Tibial artery (tissue), 4 donors: ENCODE data around the gene FAM234A.

Source experiments
- DNase-seq, 2 donors: peaks; one replicate each; pipeline ENCODE4 v3.0.0-alpha.2; 2019
- H3K27ac ChIP-seq, 2 donors: fragments of 200-600 bp; sonication (generic) in 1 of 2; 1 replicate in 1 of 2; 2 replicates in 1 of 2; pipeline ENCODE4 v1.5.1; 2018 to 2019; ENCODE audit warnings: mild to moderate bottlenecking in 1 of 2
- H3K27me3 ChIP-seq, 2 donors: fragments of 200-600 bp; sonication (generic) in 1 of 2; one replicate each; pipeline versions ENCODE4 v1.5.1 to v1.6.0; 2016 to 2019
- H3K36me3 ChIP-seq, 3 donors: fragments of 200-600 bp; sonication (generic) in 2 of 3; one replicate each; pipeline ENCODE4 v1.5.1; 2016 to 2019; ENCODE audit warnings: mild to moderate bottlenecking in 2 of 3
- H3K4me1 ChIP-seq, 4 donors: fragments of 200-600 bp; sonication (generic) in 2 of 4; 1 replicate in 3 of 4; 2 replicates in 1 of 4; pipeline ENCODE4 v1.5.1; 2016 to 2019
- H3K4me3 ChIP-seq, 2 donors: fragments of 200-600 bp; sonication (generic) in 1 of 2; 1 replicate in 1 of 2; 2 replicates in 1 of 2; pipeline ENCODE4 v1.5.1; 2018 to 2019; ENCODE audit warnings: mild to moderate bottlenecking in 2 of 2
- H3K9me3 ChIP-seq, 3 donors: fragments of 200-600 bp; sonication (generic) in 1 of 3; one replicate each; pipeline ENCODE4 v1.5.1; 2016 to 2019
- CTCF ChIP-seq, 2 experiments: fragments of 200-600 bp in 1 of 2; fragments of 450-650 bp in 1 of 2; IDR thresholded peaks; one replicate each; pipeline ENCODE4 v1.5.1; 2017 to 2019; ENCODE audit warnings: antibody characterized with exemption in 2 of 2, mild to moderate bottlenecking in 1 of 2, moderate library complexity in 1 of 2
- intact Hi-C: fragments of 100-400 bp; cut with DNase I; formaldehyde crosslinking; loops from one replicate; pipeline ENCODE4 v1.15.0; 2023; ENCODE audit warnings: low total_unique reads

Gene FAM234A

GRCh38 chr16:279531-279930, 44.9 kb downstream of the FAM234A start:
- no peak overlapping the region for H3K27ac ChIP-seq
- peaks cover 0 to 63% of the 10 kb centered on the region in 2 donors for H3K27me3 ChIP-seq
- intact Hi-C loops: no loop called here

DNA sequence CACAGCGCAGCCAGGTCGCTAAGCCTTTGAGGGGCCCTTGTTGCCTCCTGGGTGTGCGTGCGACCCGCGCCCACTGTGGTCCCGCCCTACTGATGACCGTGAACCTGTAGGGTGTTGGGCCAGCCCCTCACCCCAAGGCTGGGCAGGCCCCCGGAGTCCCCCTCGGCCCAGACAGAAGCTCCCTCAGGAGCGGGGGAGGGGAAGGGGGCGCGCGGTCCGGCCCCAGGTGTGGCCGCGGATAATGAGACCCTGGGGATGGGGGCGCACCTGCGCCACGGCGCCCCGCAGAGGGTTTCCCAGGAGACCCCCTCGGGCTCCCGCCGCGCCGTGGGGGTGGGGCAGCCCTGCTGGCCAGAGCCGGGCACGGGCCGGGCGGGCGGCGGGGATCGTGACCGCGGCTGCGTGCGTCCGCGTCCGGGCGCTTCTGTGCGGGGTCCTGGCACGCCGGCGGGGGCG, 45.4 kb downstream of the FAM234A start:
- Histone ChIP-seq H3K27me3 (peaks cover 0 to 58% of the 10 kb centered on the region in 2 donors), H3K27ac (no peak overlapping the region), H3K4me1 (peaks cover 0 to 29% (median 20%) of the 10 kb centered on the region in 4 donors), H3K4me3 (peak overlapping the region in 1 of 2 donors; percentile 1), H3K9me3 (no peaks in the 10 kb centered on the region), H3K36me3 (peaks cover 0 to 7% (median 0%) of the 10 kb centered on the region in 3 donors)
- DNase-seq: no peak
- TF ChIP-seq CTCF (IDR thresholded peaks at IDR 0.05): no peak
- intact Hi-C loops: no loop called here

More at GRCh38 chr16:279531-279930, 44.9 kb downstream of the FAM234A start:
- no peaks in the 10 kb centered on the region for H3K9me3 ChIP-seq
- no peak overlapping the region for H3K4me3 ChIP-seq
- no peak for DNase-seq
- TF ChIP-seq CTCF (IDR thresholded peaks at IDR 0.05): no peak
- peaks cover 0 to 34% (median 24%) of the 10 kb centered on the region in 4 donors for H3K4me1 ChIP-seq
- peaks cover 0 to 2% (median 0%) of the 10 kb centered on the region in 3 donors for H3K36me3 ChIP-seq

- peaks cover 0 to 53% of the 10 kb centered on the region in 2 donors for H3K27me3 ChIP-seq
- TF ChIP-seq CTCF (IDR thresholded peaks at IDR 0.05): no peak
- H3K36me3 ChIP-seq: peaks cover 0 to 7% (median 0%) of the 10 kb centered on the region in 3 donors
- no peak for DNase-seq
- peak within 1 kb of the TSS; percentile 12 to 45 for H3K4me3 ChIP-seq
- peaks cover 0 to 24% (median 16%) of the 10 kb centered on the region in 4 donors for H3K4me1 ChIP-seq
- no peak within 1 kb of the TSS for H3K27ac ChIP-seq
- intact Hi-C loops: no loop called here
- no peaks in the 10 kb centered on the region for H3K9me3 ChIP-seq
These were observed 45.9 kb downstream of the FAM234A start, which contains the start of gene ARHGDIG for GRCh38 chr16:280552-280951. Gene ARHGDIG, plus strand, starts transcription at chr16:280591. Its CDS starts 90 bp downstream, at chr16:280681.

GRCh38 chr16:280991-281659, 46.5 kb downstream of the FAM234A start:
- TF ChIP-seq CTCF (IDR thresholded peaks at IDR 0.05): no peak
- Histone ChIP-seq H3K27ac (no peak overlapping the region), H3K9me3 (no peaks in the 10 kb centered on the region), H3K4me1 (peaks cover 0 to 19% (median 12%) of the 10 kb centered on the region in 4 donors), H3K4me3 (peak overlapping the region; percentile 12 to 45), H3K36me3 (peaks cover 0 to 7% (median 0%) of the 10 kb centered on the region in 3 donors), H3K27me3 (peaks cover 0 to 48% of the 10 kb centered on the region in 2 donors)
- intact Hi-C loops: no loop called here
- no peak for DNase-seq

GRCh38 chr16:281660-282255, 47.1 kb downstream of the FAM234A start:
- DNase-seq: no peak
- H3K9me3 ChIP-seq: no peaks in the 10 kb centered on the region
- H3K27me3 ChIP-seq: peaks cover 0 to 42% of the 10 kb centered on the region in 2 donors
- H3K4me3 ChIP-seq: no peak overlapping the region
- H3K27ac ChIP-seq: no peak overlapping the region
- TF ChIP-seq CTCF (IDR thresholded peaks at IDR 0.05): no peak
- peaks cover 0 to 13% (median 4%) of the 10 kb centered on the region in 3 donors for H3K36me3 ChIP-seq
- H3K4me1 ChIP-seq: peaks cover 0 to 16% (median 11%) of the 10 kb centered on the region in 4 donors
- intact Hi-C loops: no loop called here
